A549 (cell line): ENCODE data around the gene KCNQ5.

Source experiments
- E2F6 ChIP-seq: IDR thresholded peaks from 2 replicates; pipeline ENCODE4 v1.6.1; 2012; ENCODE audit warnings: low read depth, borderline replicate concordance
- EHF ChIP-seq: fragments of 250-450 bp; sonication (Bioruptor Pico); IDR thresholded peaks from 2 replicates; pipeline ENCODE4 v1.5.0; 2020; ENCODE audit warnings: mild to moderate bottlenecking
- EP300 ChIP-seq, 2 experiments: fragments of >200 bp; sonication (Bioruptor Twin); formaldehyde crosslinking; IDR thresholded peaks; 2 replicates in 1 of 2; 3 replicates in 1 of 2; pipeline ENCODE4 v1.6.1; 2016 to 2017
- JUN ChIP-seq, 2 experiments: fragments of >200 bp; sonication (Bioruptor Twin); formaldehyde crosslinking; IDR thresholded peaks; 2 replicates in 1 of 2; 3 replicates in 1 of 2; pipeline ENCODE4 v1.6.1; 2016 to 2017
- JUNB ChIP-seq: fragments of >200 bp; sonication (Bioruptor Twin); formaldehyde crosslinking; IDR thresholded peaks from 2 replicates; pipeline ENCODE4 v1.6.1; 2016
- MAZ ChIP-seq: fragments of 150-350 bp; IDR thresholded peaks from 2 replicates; pipeline ENCODE4 v1.6.1; 2014; ENCODE audit warnings: antibody characterized with exemption, low read depth, low read length, borderline replicate concordance
- POLR2A ChIP-seq: IDR thresholded peaks from 2 replicates; pipeline ENCODE4 v1.6.1; 2012; ENCODE audit warnings: mild to moderate bottlenecking, low read length
- RAD21 ChIP-seq, 2 experiments: fragments of >200 bp in 1 of 2; sonication (Bioruptor Twin) in 1 of 2; formaldehyde crosslinking in 1 of 2; IDR thresholded peaks in 1 of 2; conservative IDR thresholded peaks in 1 of 2; 2 replicates in 1 of 2; 3 replicates in 1 of 2; pipeline ENCODE4 v1.6.1; 2012 to 2018; ENCODE audit warnings: inconsistent platforms in 1 of 2
- SREBF2 ChIP-seq: fragments of 450-650 bp; IDR thresholded peaks from 2 replicates; pipeline ENCODE4 v1.6.1; 2014; ENCODE audit warnings: mild to moderate bottlenecking, moderate library complexity
- TF ChIP-seq, protein P1 (sequence below): fragments of >200 bp; sonication (Bioruptor Twin); formaldehyde crosslinking; IDR thresholded peaks from 3 replicates; pipeline ENCODE4 v1.5.1; 2016
- TF ChIP-seq, protein P2 (sequence below): IDR thresholded peaks from 2 replicates; pipeline ENCODE4 v1.6.1; 2012

GRCh38 chr6:72842140-72842539 is 220.3 kb downstream of the KCNQ5 start:
- TF ChIP-seq, protein P1, sequence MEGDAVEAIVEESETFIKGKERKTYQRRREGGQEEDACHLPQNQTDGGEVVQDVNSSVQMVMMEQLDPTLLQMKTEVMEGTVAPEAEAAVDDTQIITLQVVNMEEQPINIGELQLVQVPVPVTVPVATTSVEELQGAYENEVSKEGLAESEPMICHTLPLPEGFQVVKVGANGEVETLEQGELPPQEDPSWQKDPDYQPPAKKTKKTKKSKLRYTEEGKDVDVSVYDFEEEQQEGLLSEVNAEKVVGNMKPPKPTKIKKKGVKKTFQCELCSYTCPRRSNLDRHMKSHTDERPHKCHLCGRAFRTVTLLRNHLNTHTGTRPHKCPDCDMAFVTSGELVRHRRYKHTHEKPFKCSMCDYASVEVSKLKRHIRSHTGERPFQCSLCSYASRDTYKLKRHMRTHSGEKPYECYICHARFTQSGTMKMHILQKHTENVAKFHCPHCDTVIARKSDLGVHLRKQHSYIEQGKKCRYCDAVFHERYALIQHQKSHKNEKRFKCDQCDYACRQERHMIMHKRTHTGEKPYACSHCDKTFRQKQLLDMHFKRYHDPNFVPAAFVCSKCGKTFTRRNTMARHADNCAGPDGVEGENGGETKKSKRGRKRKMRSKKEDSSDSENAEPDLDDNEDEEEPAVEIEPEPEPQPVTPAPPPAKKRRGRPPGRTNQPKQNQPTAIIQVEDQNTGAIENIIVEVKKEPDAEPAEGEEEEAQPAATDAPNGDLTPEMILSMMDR = no peak
- TF ChIP-seq MAZ (no peak), EP300 (IDR thresholded peaks at IDR 0.05) (no peak), POLR2A (no peak), RAD21 (conservative IDR thresholded peaks at IDR 0.05 in 1 of 2, IDR thresholded peaks at IDR 0.05 in 1 of 2) (no peak), E2F6 (no peak), EHF (CRISPR knock-in tag) (no peak), JUN (IDR thresholded peaks at IDR 0.05) (no peak), SREBF2 (no peak), JUNB (no peak)
- TF ChIP-seq, protein P2, sequence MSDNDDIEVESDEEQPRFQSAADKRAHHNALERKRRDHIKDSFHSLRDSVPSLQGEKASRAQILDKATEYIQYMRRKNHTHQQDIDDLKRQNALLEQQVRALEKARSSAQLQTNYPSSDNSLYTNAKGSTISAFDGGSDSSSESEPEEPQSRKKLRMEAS = no peak
